ENCODE results near the gene GABRA1.

- no peak for TF ChIP-seq CTCF (IDR thresholded peaks at IDR 0.05; ENCODE audit: low read depth, low read length, poor library complexity, severe bottlenecking)
- TF ChIP-seq EZH2phosphoT487 (IDR thresholded peaks at IDR 0.05; ENCODE audit: borderline replicate concordance, low read length), result no peak
These were observed 473 bp upstream of the GABRA1 start for GRCh38 chr5:161847447-161847846.
